Head of caudate nucleus (tissue), 42 donors: ENCODE data around the gene ARPP19.
"Not testable (repeated sequence)": the region's sequence is repeated elsewhere in the genome, so short reads cannot be mapped to it uniquely, and the experiment has no call there.

Source experiments
- DNase-seq, 42 donors: peaks; one replicate each; pipeline versions ENCODE4 v3.0.0 to v3.0.0-alpha.2; 2020 to 2021; ENCODE audit warnings: mixed read lengths in 7 of 42
- intact Hi-C: fragments of 100-400 bp; cut with DNase I; formaldehyde crosslinking; loops from one replicate; pipeline ENCODE4 v1.15.0; 2022

The ARPP19 gene

GRCh38 chr15:52521682-52522081 lies 47.1 kb downstream of the ARPP19 start:
- DNase-seq = no peak
- intact Hi-C loops = loop anchor here (10.0 kb wide), 2 partner anchors 57 to 187 kb away; no protein-coding TSS in a partner anchor

GRCh38 chr15:52520421-52520820 lies 48.4 kb downstream of the ARPP19 start:
- no peak for DNase-seq
- intact Hi-C loops = loop anchor here (10.0 kb wide), 2 partner anchors 56 to 186 kb away; no protein-coding TSS in a partner anchor

GRCh38 chr15:52518487-52519371 lies 50.1 kb downstream of the ARPP19 start:
- DNase-seq = no peak
- intact Hi-C loops = no loop called here

- intact Hi-C loops = no loop called here
- DNase-seq = no peak
Observed at GRCh38 chr15:52517014-52517413, 51.8 kb downstream of the ARPP19 start.

GRCh38 chr15:52515343-52515742 lies 53.5 kb downstream of the ARPP19 start:
- no peak for DNase-seq
- intact Hi-C loops = no loop called here

GRCh38 chr15:52514482-52514881 lies 54.3 kb downstream of the ARPP19 start:
- intact Hi-C loops = no loop called here

GRCh38 chr15:52512869-52513268 lies 56.0 kb downstream of the ARPP19 start:
- intact Hi-C loops, DNase-seq: not testable (repeated sequence)

More at GRCh38 chr15:52514482-52514881, 54.3 kb downstream of the ARPP19 start:
- DNase-seq = no peak

GRCh38 chr15:52511084-52511483 lies 57.7 kb downstream of the ARPP19 start:
- DNase-seq = no peak
- intact Hi-C loops = no loop called here

- intact Hi-C loops = no loop called here
- no peak for DNase-seq
Observed at GRCh38 chr15:52509500-52510245, 59.2 kb downstream of the ARPP19 start.

- intact Hi-C loops = no loop called here
- no peak for DNase-seq
Observed at GRCh38 chr15:52506549-52506948, 62.3 kb downstream of the ARPP19 start.

- DNase-seq = no peak
- intact Hi-C loops = no loop called here
Observed at GRCh38 chr15:52505151-52505550, 63.7 kb downstream of the ARPP19 start.

GRCh38 chr15:52503788-52504496 lies 64.9 kb downstream of the ARPP19 start:
- peak in 1 of 42 donors; percentile 18 for DNase-seq
- intact Hi-C loops = no loop called here

GRCh38 chr15:52502608-52503007 lies 66.2 kb downstream of the ARPP19 start:
- intact Hi-C loops = no loop called here

GRCh38 chr15:52499506-52499905 lies 69.3 kb downstream of the ARPP19 start:
- peak in 1 of 42 donors; percentile 46 for DNase-seq
- intact Hi-C loops = no loop called here

More at GRCh38 chr15:52502608-52503007, 66.2 kb downstream of the ARPP19 start:
- no peak for DNase-seq

- no peak for DNase-seq
- intact Hi-C loops = no loop called here
Observed at GRCh38 chr15:52498706-52499105, 70.1 kb downstream of the ARPP19 start.
